Lung (tissue), 12 donors: ENCODE data around the gene FNDC10. TPM values are rescaled to one million over a fixed set of nuclear protein-coding genes. Genes with fewer than 3 reads are reported as not detected.
A peak's percentile ranks its signal among the peaks of the same experiment; 100 is the strongest.

Experiments
- ATAC-seq: fragments of 200-7000 bp; cut with Tn5 transposase; one replicate; pipeline ENCODE4 v1.9.1; 2020; ENCODE audit warnings: moderate number of reproducible peaks; ENCODE audit not compliant: insufficient read depth, low FRiP score
- DNase-seq, 3 donors: peaks; one replicate each; pipeline ENCODE4 v3.0.0-alpha.2; 2013 to 2017
- H3K27ac ChIP-seq, 2 donors: one replicate each; pipeline ENCODE4 v1.5.1; 2013; ENCODE audit warnings: mild to moderate bottlenecking in 2 of 2, moderate library complexity in 2 of 2, control low read depth in 1 of 2, inconsistent platforms in 1 of 2, low read depth in 1 of 2, low read length in 1 of 2
- H3K27me3 ChIP-seq, 3 donors: one replicate each; pipeline ENCODE4 v1.5.1; 2013; ENCODE audit warnings: low read length in 2 of 3; ENCODE audit not compliant: control insufficient read depth in 3 of 3, insufficient read depth in 3 of 3
- H3K36me3 ChIP-seq, 4 donors: one replicate each; pipeline ENCODE4 v1.5.1; 2013; ENCODE audit warnings: low read length in 4 of 4, mild to moderate bottlenecking in 1 of 4, moderate library complexity in 1 of 4; ENCODE audit not compliant: control insufficient read depth in 4 of 4, insufficient read depth in 4 of 4
- H3K4me1 ChIP-seq, 5 donors: one replicate each; pipeline ENCODE4 v1.5.1; 2013; ENCODE audit warnings: low read length in 5 of 5, mild to moderate bottlenecking in 2 of 5, moderate library complexity in 1 of 5; ENCODE audit not compliant: control insufficient read depth in 5 of 5, insufficient read depth in 5 of 5
- H3K4me3 ChIP-seq: one replicate; pipeline ENCODE4 v1.5.1; 2013; ENCODE audit warnings: mild to moderate bottlenecking, control low read depth, moderate library complexity
- H3K9ac ChIP-seq, 2 donors: one replicate each; pipeline ENCODE4 v1.5.1; 2013; ENCODE audit warnings: low read length in 2 of 2, control low read depth in 1 of 2; ENCODE audit not compliant: insufficient read depth in 1 of 2
- H3K9me3 ChIP-seq, 4 donors: one replicate each; pipeline ENCODE4 v1.5.1; 2013; ENCODE audit warnings: low read length in 3 of 4, mild to moderate bottlenecking in 1 of 4, moderate library complexity in 1 of 4; ENCODE audit not compliant: control insufficient read depth in 4 of 4, insufficient read depth in 3 of 4
- CTCF ChIP-seq: IDR thresholded peaks from 2 replicates; pipeline ENCODE4 v1.5.1; 2012; ENCODE audit warnings: mild to moderate bottlenecking; ENCODE audit errors: control extremely low read depth, extremely low read depth
- WGBS, 2 donors: extraction: QIAGEN DNeasy Blood & Tissue Kit; methylation state at CpG; one replicate each; pipeline ENCODE4 v1.1.7; 2013; 5-methylcytosine and 5-hydroxymethylcytosine counted together
- polyA plus RNA-seq, 2 donors: library from polyadenylated mRNA; stranded (reverse); fragments of 200-250 nt; gene quantifications; one replicate each; pipeline ENCODE4 v1.2.1, GENCODE V29; 2013
- total RNA-seq, 2 donors: library from RNA; depleted of rRNA in 1 of 2; stranded (reverse); fragments of >200 nt in 1 of 2; gene quantifications; one replicate each; pipeline ENCODE4 v1.2.1, GENCODE V29; 2014 to 2021
- donor health status: control.
- donor health status: control.
- donor health status: Bipolar disorder and iron deficiency.
- donor health status: healthy.
- donor health status: DM: yes; HTN: yes; CAD: no.

The FNDC10 gene
- total and polyA plus RNA-seq, 4 donors: 0.40 to 12.8 (median 6.6) TPM

GRCh38 chr1:1616838-1617237 lies 16.9 kb upstream of the FNDC10 start:
- no peak overlapping the region for H3K4me3 ChIP-seq
- ATAC-seq (no peak), DNase-seq (no peak)
- 80 to 87% methylated on average over 19 of the region's 19 CpGs for WGBS, 2 donors
- no peak overlapping the region for H3K9ac ChIP-seq
- no peak for TF ChIP-seq CTCF
- H3K27ac ChIP-seq: peak overlapping the region in 1 of 2 donors; percentile 44
- H3K4me1 ChIP-seq: peaks cover 0 to 28% (median 13%) of the 10 kb centered on the region in 5 donors
- no peaks in the 10 kb centered on the region for H3K27me3 ChIP-seq
- H3K36me3 ChIP-seq: peaks cover 0 to 12% (median 9%) of the 10 kb centered on the region in 4 donors
- H3K9me3 ChIP-seq: no peaks in the 10 kb centered on the region

- WGBS, 2 donors: 6 to 9% methylated on average over 56 to 80 of the region's 80 CpGs
- peak overlapping the region; percentile 99 to 100 for H3K27ac ChIP-seq
- no peak for DNase-seq
- peaks cover 0 to 12% (median 9%) of the 10 kb centered on the region in 4 donors for H3K36me3 ChIP-seq
- no peak for TF ChIP-seq CTCF
- H3K4me3 ChIP-seq: peak overlapping the region; percentile 86
- peaks cover 3 to 28% (median 13%) of the 10 kb centered on the region in 5 donors for H3K4me1 ChIP-seq
- ATAC-seq: no peak
- H3K9ac ChIP-seq: peak overlapping the region; percentile 5 to 32
- H3K9me3 ChIP-seq: no peaks in the 10 kb centered on the region
- H3K27me3 ChIP-seq: no peaks in the 10 kb centered on the region
Measured at GRCh38 chr1:1616045-1616790, 16.3 kb upstream of the FNDC10 start.

GRCh38 chr1:1615256-1616044 lies 15.5 kb upstream of the FNDC10 start, which contains the start of gene MIB2:
TSS of gene MIB2 (plus strand) at chr1:1615500. CDS start at chr1:1623453, 7,953 bp downstream.
- Histone ChIP-seq H3K27me3 (no peaks in the 10 kb centered on the region), H3K4me3 (peak within 1 kb of the TSS; percentile 86), H3K27ac (peak within 1 kb of the TSS; percentile 99 to 100), H3K4me1 (peaks cover 6 to 28% (median 13%) of the 10 kb centered on the region in 5 donors), H3K9me3 (no peaks in the 10 kb centered on the region), H3K9ac (peak within 1 kb of the TSS; percentile 73 to 83), H3K36me3 (peaks cover 0 to 12% (median 9%) of the 10 kb centered on the region in 4 donors)
- 0% methylated on average over 90 to 107 of the region's 107 CpGs for WGBS, 2 donors
- TF ChIP-seq CTCF: no peak
- ATAC-seq (peak; percentile 94), DNase-seq (peak; percentile 97 to 98 (median 97))
